ENCODE results near the gene HIP1. TPM values are rescaled to one million over a fixed set of nuclear protein-coding genes. Genes with fewer than 3 reads are reported as not detected.

Gene HIP1
- total RNA-seq, 1 experiment from 2014 or later = 13.7 TPM

DNA sequence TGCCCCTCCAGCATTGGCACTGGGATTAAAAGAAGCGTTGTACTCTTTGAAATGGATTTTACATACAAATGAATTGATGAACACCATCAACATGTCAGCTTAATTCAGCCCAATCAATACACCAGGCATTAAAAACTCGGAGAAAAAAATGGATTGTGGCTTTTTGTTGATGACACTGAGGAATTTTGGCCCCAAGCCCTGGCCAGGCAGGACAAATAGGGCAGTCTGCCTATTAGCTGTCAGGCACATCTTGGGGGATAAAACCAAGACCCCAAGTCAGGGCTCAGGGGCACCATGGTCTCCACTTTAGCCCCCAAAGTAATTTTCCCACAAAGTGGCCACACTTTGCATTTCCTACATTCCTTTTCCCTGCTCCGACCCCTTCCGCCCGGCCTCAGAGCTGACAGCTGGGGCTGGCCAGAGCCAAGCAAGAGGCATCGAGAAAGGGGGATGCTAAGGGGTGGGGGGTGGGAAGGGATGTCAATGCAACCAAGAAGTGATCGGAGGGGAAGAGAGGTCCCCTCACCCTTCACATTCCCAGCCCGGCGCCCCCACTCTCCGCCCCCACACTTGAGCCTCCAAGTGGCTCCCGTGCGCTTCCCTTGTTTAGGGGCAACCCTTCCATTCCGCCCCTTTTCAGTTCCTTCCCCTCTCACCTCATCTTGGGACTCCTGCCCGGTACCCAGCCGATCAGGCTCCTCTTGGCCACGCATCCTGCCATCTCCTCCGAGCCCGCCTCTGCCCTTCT lies 711 bp downstream of the HIP1 start:
- intact Hi-C loops (cut with micrococcal nuclease; ENCODE audit: unreplicated experiment) = no loop called here
- H3K9me3 ChIP-seq = no peaks in the 10 kb centered on the region
- no peak for DNase-seq
- Mint-ChIP-seq H3K4me3 (ENCODE audit: unreplicated experiment) (peak overlapping the region; percentile 82), H3K27me3 (ENCODE audit: insufficient read depth, unreplicated experiment) (peaks cover 11% of the 10 kb centered on the region), H3K36me3 (ENCODE audit: insufficient read depth, unreplicated experiment) (peaks cover 9% of the 10 kb centered on the region), H3K9me3 (ENCODE audit: unreplicated experiment) (no peaks in the 10 kb centered on the region), H3K4me1 (ENCODE audit: low read depth, unreplicated experiment) (peaks cover 14% of the 10 kb centered on the region), H3K27ac (ENCODE audit: unreplicated experiment) (no peak overlapping the region)
- CTCF ChIA-PET = no interaction called here
- BruUV-seq (replicated peaks) = no TSS peak
- H3K27me3 ChIP-seq (replicated peaks; ENCODE audit: control insufficient read depth, insufficient read depth, low read length) = no peaks in the 10 kb centered on the region
- TF ChIP-seq, protein P1, sequence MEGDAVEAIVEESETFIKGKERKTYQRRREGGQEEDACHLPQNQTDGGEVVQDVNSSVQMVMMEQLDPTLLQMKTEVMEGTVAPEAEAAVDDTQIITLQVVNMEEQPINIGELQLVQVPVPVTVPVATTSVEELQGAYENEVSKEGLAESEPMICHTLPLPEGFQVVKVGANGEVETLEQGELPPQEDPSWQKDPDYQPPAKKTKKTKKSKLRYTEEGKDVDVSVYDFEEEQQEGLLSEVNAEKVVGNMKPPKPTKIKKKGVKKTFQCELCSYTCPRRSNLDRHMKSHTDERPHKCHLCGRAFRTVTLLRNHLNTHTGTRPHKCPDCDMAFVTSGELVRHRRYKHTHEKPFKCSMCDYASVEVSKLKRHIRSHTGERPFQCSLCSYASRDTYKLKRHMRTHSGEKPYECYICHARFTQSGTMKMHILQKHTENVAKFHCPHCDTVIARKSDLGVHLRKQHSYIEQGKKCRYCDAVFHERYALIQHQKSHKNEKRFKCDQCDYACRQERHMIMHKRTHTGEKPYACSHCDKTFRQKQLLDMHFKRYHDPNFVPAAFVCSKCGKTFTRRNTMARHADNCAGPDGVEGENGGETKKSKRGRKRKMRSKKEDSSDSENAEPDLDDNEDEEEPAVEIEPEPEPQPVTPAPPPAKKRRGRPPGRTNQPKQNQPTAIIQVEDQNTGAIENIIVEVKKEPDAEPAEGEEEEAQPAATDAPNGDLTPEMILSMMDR (IDR thresholded peaks at IDR 0.05; ENCODE audit: insufficient read depth in 1 of 2, low read depth in 1 of 2, low read length in 1 of 2, severe bottlenecking in 1 of 2, unreplicated experiment in 1 of 2) = no peak
- H3K36me3 ChIP-seq (ENCODE audit: control insufficient read depth, insufficient read depth, low read length) = no peaks in the 10 kb centered on the region
- POLR2A ChIA-PET = no interaction called here
- no peaks in the 10 kb centered on the region for H3K4me1 ChIP-seq
- H3K4me3 ChIP-seq (ENCODE audit: low read depth, low read length) = peak overlapping the region; percentile 98

DNA sequence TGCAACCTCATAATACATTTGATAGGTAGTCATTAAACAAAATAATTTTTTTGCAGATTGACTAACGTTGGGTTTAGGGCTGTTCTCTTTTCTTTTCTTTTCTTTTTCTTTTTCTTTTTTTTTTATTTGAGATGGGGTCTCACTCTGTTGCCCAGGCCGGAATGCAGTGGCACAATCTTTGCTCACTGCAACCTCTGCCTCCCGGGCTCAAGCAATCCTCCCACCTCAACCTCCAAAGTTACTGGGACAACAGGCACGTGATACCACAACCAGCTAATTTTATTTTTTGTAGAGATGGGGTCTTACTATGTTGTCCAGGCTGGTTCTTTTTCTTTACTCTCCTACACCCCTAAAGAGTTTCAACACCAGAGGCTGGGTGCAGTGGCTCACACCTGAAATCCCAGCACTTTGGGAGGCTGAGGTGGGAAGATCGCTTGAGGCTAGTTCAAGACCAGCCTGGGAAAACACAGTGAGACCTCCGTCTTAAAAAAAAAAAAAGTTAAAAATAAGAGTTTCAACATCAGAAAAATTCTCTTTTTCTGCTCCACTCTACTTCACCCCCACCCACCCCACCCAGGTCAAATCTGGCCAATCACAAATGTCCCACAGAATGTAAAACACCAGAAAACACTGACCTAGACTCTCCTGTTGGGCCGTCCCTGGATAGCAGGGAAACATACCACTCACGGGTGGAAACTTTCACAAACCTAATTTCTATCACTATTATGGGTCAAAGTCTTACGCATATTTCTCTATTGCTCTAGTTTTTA lies 3.0 kb downstream of the HIP1 start:
- Mint-ChIP-seq H3K27ac (ENCODE audit: unreplicated experiment) (no peak overlapping the region), H3K27me3 (ENCODE audit: insufficient read depth, unreplicated experiment) (peaks cover 8% of the 10 kb centered on the region), H3K4me3 (ENCODE audit: unreplicated experiment) (no peak overlapping the region), H3K4me1 (ENCODE audit: low read depth, unreplicated experiment) (peaks cover 10% of the 10 kb centered on the region), H3K9me3 (ENCODE audit: unreplicated experiment) (no peaks in the 10 kb centered on the region), H3K36me3 (ENCODE audit: insufficient read depth, unreplicated experiment) (peaks cover 9% of the 10 kb centered on the region)
- ChIA-PET POLR2A (no interaction called here), CTCF (no interaction called here)
- no TSS peak for BruUV-seq (replicated peaks)
- Histone ChIP-seq H3K4me1 (no peaks in the 10 kb centered on the region), H3K4me3 (ENCODE audit: low read depth, low read length) (no peak overlapping the region), H3K9me3 (no peaks in the 10 kb centered on the region), H3K36me3 (ENCODE audit: control insufficient read depth, insufficient read depth, low read length) (no peaks in the 10 kb centered on the region), H3K27me3 (replicated peaks; ENCODE audit: control insufficient read depth, insufficient read depth, low read length) (no peaks in the 10 kb centered on the region)
- intact Hi-C loops (cut with micrococcal nuclease; ENCODE audit: unreplicated experiment) = no loop called here
- TF ChIP-seq, protein P1 (IDR thresholded peaks at IDR 0.05; ENCODE audit: insufficient read depth in 1 of 2, low read depth in 1 of 2, low read length in 1 of 2, severe bottlenecking in 1 of 2, unreplicated experiment in 1 of 2) = no peak
- no peak for DNase-seq

DNA sequence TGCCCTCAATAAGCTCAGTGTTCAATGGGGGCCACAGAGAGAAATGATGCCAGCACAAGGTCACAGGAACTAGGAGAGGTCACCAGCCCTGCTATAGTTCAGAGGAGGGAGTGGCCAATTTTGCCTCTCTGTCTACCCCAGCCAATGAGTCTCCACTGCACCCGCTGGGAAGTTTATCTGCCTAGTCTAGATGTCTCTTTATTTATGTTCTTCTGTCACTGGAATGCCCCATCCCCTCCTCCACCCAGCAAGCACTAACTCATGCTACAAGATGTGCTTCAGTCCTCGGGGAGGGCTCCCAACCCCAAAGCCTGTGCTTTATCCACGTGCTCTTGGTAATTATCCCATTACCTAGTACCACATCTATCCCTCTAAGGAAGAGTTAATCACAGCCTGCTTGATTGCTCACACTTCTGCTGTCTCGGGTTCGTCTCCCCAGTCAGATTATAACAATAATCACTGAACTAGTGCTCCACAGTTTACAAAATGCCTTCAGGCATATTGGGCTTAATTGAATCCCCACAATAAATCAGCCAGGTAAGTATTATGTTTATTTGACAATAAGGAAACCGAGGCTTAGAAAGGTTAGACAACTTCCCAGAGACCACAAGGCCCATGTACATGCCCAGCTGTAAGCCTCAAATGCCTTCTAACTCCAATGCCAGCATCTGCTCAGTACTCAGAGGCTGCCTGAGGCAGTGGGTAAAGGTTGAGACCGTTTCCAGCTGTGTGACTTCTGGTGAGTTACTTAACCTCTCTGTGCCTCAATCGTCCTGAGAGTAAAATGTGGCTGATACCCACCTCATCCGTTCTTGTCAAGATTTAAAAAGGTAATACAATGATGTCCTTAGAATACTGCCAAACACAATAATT lies 3.9 kb downstream of the HIP1 start:
- H3K36me3 ChIP-seq (ENCODE audit: control insufficient read depth, insufficient read depth, low read length) = no peaks in the 10 kb centered on the region
- ChIA-PET POLR2A (no interaction called here), CTCF (no interaction called here)
- no TSS peak for BruUV-seq (replicated peaks)
- H3K4me1 Mint-ChIP-seq (ENCODE audit: low read depth, unreplicated experiment) = peaks cover 10% of the 10 kb centered on the region
- H3K27me3 ChIP-seq (replicated peaks; ENCODE audit: control insufficient read depth, insufficient read depth, low read length) = no peaks in the 10 kb centered on the region
- H3K4me3 ChIP-seq (ENCODE audit: low read depth, low read length) = no peak overlapping the region
- H3K4me1 ChIP-seq = no peaks in the 10 kb centered on the region
- H3K27ac Mint-ChIP-seq (ENCODE audit: unreplicated experiment) = no peak overlapping the region
- no peaks in the 10 kb centered on the region for H3K9me3 Mint-ChIP-seq (ENCODE audit: unreplicated experiment)
- H3K36me3 Mint-ChIP-seq (ENCODE audit: insufficient read depth, unreplicated experiment) = peaks cover 9% of the 10 kb centered on the region
- TF ChIP-seq, protein P1 (IDR thresholded peaks at IDR 0.05; ENCODE audit: insufficient read depth in 1 of 2, low read depth in 1 of 2, low read length in 1 of 2, severe bottlenecking in 1 of 2, unreplicated experiment in 1 of 2) = no peak
- no peaks in the 10 kb centered on the region for H3K9me3 ChIP-seq
- H3K4me3 Mint-ChIP-seq (ENCODE audit: unreplicated experiment) = no peak overlapping the region
- DNase-seq = no peak
- peaks cover 7% of the 10 kb centered on the region for H3K27me3 Mint-ChIP-seq (ENCODE audit: insufficient read depth, unreplicated experiment)
- intact Hi-C loops (cut with micrococcal nuclease; ENCODE audit: unreplicated experiment) = no loop called here

Measured in Caco-2 (cell line).